HEK293T (cell line): ENCODE measurements around the gene PLBD2.

Experiments used
- ARNT ChIP-seq: fragments of 450-650 bp; IDR thresholded peaks from 2 replicates; pipeline ENCODE4 v1.6.1; 2017; ENCODE audit warnings: mild to moderate bottlenecking
- BHLHE40 ChIP-seq: fragments of 450-650 bp; IDR thresholded peaks from 2 replicates; pipeline ENCODE4 v1.6.1; 2016; ENCODE audit warnings: mild to moderate bottlenecking, moderate library complexity, borderline replicate concordance
- FOXA1 ChIP-seq: fragments of 450-650 bp; IDR thresholded peaks from 2 replicates; pipeline ENCODE4 v1.6.1; 2016; ENCODE audit warnings: mild to moderate bottlenecking
- FOXK2 ChIP-seq: fragments of 450-650 bp; IDR thresholded peaks from 2 replicates; pipeline ENCODE4 v1.6.1; 2016; ENCODE audit warnings: mild to moderate bottlenecking
- FOXM1 ChIP-seq: fragments of 450-650 bp; IDR thresholded peaks from 2 replicates; pipeline ENCODE4 v1.6.1; 2017; ENCODE audit warnings: mild to moderate bottlenecking, borderline replicate concordance
- HDGF ChIP-seq: fragments of 450-650 bp; IDR thresholded peaks from 2 replicates; pipeline ENCODE4 v1.6.1; 2017; ENCODE audit warnings: antibody characterized with exemption, borderline replicate concordance
- SP1 ChIP-seq: fragments of 450-650 bp; IDR thresholded peaks from 2 replicates; pipeline ENCODE4 v1.6.1; 2017
- SUZ12 ChIP-seq: fragments of 450-650 bp; IDR thresholded peaks from 2 replicates; pipeline ENCODE4 v1.6.1; 2016; ENCODE audit warnings: mild to moderate bottlenecking
- TARDBP ChIP-seq: fragments of 450-650 bp; IDR thresholded peaks from 2 replicates; pipeline ENCODE4 v1.6.1; 2016
- ZNF384 ChIP-seq: fragments of 450-650 bp; IDR thresholded peaks from 2 replicates; pipeline ENCODE4 v1.6.1; 2016

DNA sequence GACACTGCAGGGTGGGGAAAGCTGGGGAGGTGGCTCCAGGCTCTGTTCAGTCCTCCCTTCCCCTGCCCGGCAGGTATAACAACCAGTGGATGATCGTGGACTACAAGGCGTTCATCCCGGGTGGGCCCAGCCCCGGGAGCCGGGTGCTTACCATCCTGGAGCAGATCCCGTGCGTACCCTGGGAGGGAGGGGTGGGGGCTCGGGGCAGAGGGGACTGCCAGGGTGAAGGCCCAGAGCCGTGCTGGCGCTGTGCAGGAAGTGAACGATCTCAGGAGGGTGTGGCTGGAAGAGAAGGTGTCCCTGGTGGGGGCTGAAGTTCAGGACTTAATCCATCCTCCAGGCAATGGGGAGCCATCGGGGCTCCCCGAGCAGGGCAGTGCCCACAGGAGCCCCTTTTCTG lies 26.4 kb downstream of the PLBD2 start:
- TF ChIP-seq FOXK2: no peak
- no peak for TF ChIP-seq SUZ12
- no peak for TF ChIP-seq ARNT
- no peak for TF ChIP-seq FOXM1
- TF ChIP-seq HDGF: no peak
- no peak for TF ChIP-seq BHLHE40
- TF ChIP-seq SP1: no peak
- no peak for TF ChIP-seq FOXA1
- no peak for TF ChIP-seq ZNF384
- no peak for TF ChIP-seq TARDBP
